AG09319 (cell line): ENCODE results near the gene ATP11A.

ENCODE experiments used
- DNase-seq: peaks from one replicate; pipeline ENCODE4 v3.0.0-alpha.2; 2010; ENCODE audit warnings: low read depth; ENCODE audit errors: extremely low read depth
- TF ChIP-seq, protein P1 (sequence below): IDR thresholded peaks from 2 replicates; pipeline ENCODE4 v1.5.1; 2011; ENCODE audit warnings: low read depth, mild to moderate bottlenecking, inconsistent platforms, low read length, moderate library complexity

ATP11A gene

DNA sequence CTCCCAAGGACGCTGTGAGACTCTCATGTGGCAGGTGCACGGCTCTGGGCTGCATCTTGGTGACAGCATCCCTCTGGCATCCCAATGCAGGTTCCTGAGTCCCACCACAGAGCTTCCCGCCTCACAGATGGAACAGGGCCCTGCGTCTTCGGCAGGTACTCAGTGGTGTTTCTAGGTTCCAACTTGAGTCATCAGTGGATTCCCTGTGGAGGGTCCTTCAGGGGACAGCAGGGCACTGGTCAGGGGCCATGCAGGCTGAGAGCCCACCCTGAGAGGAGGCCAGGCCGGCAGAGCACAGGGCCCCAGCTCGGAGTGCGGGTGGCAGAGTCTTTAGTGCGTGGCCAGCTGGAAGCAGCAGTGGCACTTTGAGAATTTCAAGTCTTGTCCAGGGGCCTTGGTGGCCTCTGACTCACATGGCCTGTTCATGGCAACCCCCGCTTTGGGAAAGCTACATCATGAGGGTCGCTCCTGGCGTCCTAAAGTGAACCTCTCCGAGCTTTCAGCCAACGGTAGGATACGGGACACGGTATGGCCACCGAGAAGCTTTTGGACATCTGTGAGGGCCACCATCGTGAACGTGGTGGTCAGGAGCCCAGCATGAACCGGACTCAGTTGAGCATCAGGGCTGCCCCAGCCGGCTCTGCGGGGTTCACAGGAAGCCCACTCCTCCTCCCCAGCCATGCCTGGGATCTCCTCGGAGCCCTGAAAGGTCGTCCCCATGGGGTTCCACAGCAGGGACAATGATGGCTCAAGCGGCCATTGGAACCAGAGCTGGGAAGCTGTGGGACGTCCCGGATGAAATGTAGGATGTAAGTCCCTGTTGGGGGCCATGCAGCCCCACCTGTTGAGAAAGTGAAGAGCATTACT lies 207.1 kb downstream of the ATP11A start:
- TF ChIP-seq, protein P1, sequence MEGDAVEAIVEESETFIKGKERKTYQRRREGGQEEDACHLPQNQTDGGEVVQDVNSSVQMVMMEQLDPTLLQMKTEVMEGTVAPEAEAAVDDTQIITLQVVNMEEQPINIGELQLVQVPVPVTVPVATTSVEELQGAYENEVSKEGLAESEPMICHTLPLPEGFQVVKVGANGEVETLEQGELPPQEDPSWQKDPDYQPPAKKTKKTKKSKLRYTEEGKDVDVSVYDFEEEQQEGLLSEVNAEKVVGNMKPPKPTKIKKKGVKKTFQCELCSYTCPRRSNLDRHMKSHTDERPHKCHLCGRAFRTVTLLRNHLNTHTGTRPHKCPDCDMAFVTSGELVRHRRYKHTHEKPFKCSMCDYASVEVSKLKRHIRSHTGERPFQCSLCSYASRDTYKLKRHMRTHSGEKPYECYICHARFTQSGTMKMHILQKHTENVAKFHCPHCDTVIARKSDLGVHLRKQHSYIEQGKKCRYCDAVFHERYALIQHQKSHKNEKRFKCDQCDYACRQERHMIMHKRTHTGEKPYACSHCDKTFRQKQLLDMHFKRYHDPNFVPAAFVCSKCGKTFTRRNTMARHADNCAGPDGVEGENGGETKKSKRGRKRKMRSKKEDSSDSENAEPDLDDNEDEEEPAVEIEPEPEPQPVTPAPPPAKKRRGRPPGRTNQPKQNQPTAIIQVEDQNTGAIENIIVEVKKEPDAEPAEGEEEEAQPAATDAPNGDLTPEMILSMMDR, result no peak
- no peak for DNase-seq

DNA sequence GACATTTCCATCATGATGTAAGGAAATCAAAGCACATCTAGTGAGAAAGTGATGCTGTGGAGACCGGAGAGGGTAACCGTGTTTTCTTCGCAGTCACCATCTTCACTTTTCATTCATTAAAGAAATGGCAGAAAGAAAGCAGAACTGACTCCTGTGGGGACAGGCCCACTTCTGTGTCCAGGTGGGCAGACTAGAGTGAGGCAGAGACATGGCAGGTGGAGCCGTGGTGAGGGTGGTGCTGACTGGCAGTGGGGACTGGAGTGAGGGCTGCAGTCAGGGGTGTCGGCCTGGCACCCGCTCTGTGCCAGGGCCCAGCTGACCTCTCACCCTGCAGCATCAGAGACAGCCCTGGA lies 207.7 kb downstream of the ATP11A start:
- no peak for DNase-seq
- TF ChIP-seq, protein P1, result no peak

DNA sequence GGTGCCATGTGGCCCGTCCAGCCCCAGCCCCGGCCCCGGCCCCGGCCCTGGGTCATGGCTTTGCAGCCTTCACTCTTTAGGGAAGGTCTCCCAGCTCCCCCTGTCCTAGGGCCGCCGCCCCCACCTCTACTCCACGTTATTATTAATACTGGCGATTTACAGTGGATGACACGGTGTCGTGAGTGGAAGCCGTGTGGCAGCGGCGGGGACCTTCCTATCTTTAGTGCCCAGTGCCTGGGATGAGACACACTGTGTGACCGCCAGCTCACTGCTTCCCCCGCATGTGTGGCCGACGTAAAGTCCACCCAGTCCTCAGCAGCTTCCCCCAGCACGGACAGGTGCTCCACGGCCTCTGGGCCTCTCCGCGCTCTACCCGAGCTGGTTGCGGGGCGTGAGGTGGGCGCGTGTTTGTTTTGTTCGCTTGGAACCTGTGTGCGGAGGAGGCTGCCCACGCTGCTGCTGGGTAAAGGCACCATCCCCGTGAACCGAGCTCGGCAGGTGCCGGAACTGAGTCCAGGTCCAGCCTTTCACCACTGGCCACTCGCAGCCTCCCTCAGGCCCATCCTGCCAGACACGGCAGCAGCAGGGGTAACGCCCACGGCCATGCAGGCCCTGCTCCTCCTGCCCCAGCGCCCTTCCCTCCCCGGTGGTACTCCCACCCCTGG lies 208.2 kb downstream of the ATP11A start:
- DNase-seq, result no peak
- TF ChIP-seq, protein P1, result no peak

DNA sequence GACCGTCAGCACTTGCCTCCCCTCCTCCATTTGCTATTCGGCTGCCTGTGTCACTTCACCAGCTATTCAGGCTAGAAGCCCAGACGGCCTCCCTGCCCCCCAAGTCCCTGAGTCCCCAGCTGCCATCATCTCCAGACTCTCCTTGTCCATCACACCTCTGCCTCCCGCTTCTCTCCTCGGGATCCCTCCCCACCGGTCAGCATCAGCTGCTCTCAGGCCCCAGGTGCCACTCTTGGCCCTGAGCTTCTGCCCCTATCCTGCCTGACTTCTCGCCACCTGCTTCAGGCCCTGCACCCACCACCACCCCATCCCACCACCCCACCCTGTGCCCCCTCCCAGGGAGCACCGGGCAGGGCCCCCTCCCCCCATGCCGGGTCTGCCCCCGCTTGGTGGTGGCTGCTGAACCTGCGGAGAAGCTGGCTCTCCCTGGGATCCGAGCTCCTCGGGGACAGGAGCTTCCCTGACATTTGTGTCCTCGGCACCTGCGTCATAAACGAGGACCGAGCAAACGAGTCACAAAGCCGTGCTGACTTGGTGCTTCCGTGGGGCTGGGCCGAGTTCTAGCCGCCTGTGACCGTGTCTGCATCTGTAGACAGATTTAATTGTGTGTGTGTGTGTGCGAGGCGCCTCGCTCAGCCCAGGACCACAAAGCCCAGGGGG lies 208.9 kb downstream of the ATP11A start:
- TF ChIP-seq, protein P1, result no peak
- no peak for DNase-seq

- DNase-seq, result no peak
- TF ChIP-seq, protein P1, result no peak
These were observed 209.7 kb downstream of the ATP11A start for GRCh38 chr13:112899281-112900225.

DNA sequence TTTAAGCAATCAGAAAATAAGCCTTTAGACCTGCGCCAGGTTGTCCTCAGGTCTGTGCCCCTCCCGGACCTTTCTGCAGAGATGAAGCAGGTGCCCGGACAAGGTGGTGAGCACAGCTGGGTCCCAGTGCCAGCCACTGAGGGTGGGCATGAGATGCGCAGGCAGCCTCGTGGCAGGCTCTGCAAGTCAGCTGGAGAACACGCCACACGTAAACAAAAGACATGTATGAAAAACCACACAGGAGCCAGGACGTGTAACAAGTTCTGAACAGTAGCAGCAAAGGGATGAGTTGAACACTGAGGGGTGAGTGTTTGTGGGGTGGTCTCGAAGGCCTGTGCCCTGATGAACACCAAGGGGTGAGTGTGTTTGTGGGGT lies 210.4 kb downstream of the ATP11A start:
- TF ChIP-seq, protein P1, result no peak
- no peak for DNase-seq
